ENCODE measurements around the gene DLGAP4.

DNA sequence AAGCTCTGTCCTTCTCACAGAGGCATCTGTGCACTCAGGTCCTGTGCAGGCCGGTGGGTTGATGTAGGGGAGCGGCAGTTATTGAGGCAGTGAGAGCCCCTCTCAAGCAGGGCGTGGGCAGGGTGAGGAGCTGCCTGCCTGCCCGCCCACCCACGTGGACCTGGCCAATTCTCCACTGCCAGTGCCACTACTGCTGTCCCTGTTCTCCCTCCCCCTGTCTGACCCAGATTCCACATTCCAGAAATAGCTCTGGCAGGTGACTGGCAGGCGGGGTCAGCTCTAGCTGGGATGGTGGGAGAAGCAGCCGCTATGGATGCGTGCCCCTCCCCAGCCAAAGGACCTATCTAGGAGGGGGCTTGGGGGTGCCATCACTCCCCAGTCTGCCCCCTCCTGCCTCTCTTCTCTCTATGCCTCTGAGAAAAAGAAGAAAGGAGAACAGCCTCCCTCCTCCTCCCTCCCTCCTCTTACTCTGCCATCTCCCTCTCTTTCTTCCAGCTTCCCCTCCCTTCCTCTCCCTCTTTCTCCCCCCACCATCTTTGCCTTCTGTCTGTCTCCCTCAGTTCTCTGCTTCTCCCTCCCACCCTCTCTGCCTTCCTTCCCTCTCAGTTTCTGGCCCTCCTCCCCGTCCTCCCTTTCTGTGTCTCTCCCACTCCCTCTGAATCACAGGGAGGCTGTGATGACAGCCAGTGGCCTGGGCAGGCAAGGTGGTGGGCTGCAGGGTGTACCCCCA is 148.7 kb downstream of the DLGAP4 start:
- TF ChIP-seq POLR2AphosphoS5 (IDR thresholded peaks at IDR 0.05; ENCODE audit: low read depth), result no peak
- TF ChIP-seq, protein P1, sequence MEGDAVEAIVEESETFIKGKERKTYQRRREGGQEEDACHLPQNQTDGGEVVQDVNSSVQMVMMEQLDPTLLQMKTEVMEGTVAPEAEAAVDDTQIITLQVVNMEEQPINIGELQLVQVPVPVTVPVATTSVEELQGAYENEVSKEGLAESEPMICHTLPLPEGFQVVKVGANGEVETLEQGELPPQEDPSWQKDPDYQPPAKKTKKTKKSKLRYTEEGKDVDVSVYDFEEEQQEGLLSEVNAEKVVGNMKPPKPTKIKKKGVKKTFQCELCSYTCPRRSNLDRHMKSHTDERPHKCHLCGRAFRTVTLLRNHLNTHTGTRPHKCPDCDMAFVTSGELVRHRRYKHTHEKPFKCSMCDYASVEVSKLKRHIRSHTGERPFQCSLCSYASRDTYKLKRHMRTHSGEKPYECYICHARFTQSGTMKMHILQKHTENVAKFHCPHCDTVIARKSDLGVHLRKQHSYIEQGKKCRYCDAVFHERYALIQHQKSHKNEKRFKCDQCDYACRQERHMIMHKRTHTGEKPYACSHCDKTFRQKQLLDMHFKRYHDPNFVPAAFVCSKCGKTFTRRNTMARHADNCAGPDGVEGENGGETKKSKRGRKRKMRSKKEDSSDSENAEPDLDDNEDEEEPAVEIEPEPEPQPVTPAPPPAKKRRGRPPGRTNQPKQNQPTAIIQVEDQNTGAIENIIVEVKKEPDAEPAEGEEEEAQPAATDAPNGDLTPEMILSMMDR (IDR thresholded peaks at IDR 0.05; ENCODE audit: insufficient read depth, low read length), result no peak
- TF ChIP-seq, protein P2, sequence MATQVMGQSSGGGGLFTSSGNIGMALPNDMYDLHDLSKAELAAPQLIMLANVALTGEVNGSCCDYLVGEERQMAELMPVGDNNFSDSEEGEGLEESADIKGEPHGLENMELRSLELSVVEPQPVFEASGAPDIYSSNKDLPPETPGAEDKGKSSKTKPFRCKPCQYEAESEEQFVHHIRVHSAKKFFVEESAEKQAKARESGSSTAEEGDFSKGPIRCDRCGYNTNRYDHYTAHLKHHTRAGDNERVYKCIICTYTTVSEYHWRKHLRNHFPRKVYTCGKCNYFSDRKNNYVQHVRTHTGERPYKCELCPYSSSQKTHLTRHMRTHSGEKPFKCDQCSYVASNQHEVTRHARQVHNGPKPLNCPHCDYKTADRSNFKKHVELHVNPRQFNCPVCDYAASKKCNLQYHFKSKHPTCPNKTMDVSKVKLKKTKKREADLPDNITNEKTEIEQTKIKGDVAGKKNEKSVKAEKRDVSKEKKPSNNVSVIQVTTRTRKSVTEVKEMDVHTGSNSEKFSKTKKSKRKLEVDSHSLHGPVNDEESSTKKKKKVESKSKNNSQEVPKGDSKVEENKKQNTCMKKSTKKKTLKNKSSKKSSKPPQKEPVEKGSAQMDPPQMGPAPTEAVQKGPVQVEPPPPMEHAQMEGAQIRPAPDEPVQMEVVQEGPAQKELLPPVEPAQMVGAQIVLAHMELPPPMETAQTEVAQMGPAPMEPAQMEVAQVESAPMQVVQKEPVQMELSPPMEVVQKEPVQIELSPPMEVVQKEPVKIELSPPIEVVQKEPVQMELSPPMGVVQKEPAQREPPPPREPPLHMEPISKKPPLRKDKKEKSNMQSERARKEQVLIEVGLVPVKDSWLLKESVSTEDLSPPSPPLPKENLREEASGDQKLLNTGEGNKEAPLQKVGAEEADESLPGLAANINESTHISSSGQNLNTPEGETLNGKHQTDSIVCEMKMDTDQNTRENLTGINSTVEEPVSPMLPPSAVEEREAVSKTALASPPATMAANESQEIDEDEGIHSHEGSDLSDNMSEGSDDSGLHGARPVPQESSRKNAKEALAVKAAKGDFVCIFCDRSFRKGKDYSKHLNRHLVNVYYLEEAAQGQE (IDR thresholded peaks at IDR 0.05; ENCODE audit: insufficient replicate concordance, low read depth), result no peak
